Activated B cell treated with CpG ODN at 0.5 μM for 24 hours (primary cell): Measurements from ENCODE around the gene PSMF1. TPM values are rescaled to one million over a fixed set of nuclear protein-coding genes. Genes with fewer than 3 reads are reported as not detected.

ENCODE experiments used
- ATAC-seq: fragments of 200-7000 bp; cut with Tn5 transposase; one replicate; pipeline ENCODE4 v1.10.0; 2021; ENCODE audit warnings: low read depth, mild to moderate bottlenecking, moderate library complexity
- CTCF ChIA-PET: fragments of 350-600 bp; sonication (Branson Sonifier 250); formaldehyde crosslinking; loops from one replicate; lab custom pipeline; 2021; ENCODE audit warnings: antibody characterized with exemption; lab: Charles Lee
- POLR2A ChIA-PET: fragments of 350-600 bp; sonication (Branson Sonifier 250); formaldehyde crosslinking; loops from one replicate; lab custom pipeline; 2021; ENCODE audit warnings: antibody characterized with exemption; lab: Charles Lee
- DNase-seq: peaks from one replicate; pipeline ENCODE4 v3.0.0; 2022
- H3K27ac Mint-ChIP-seq: one replicate; pipeline ENCODE4 v1.8.0; 2020; ENCODE audit warnings: mixed read lengths
- H3K27me3 Mint-ChIP-seq: one replicate; pipeline ENCODE4 v1.8.0; 2021; ENCODE audit warnings: mixed read lengths
- H3K36me3 Mint-ChIP-seq: one replicate; pipeline ENCODE4 v1.8.0; 2021; ENCODE audit warnings: low read depth, mixed read lengths
- H3K4me1 Mint-ChIP-seq: one replicate; pipeline ENCODE4 v1.8.0; 2021; ENCODE audit warnings: mixed read lengths
- H3K4me3 Mint-ChIP-seq: one replicate; pipeline ENCODE4 v1.8.0; 2020; ENCODE audit warnings: mild to moderate bottlenecking, mixed read lengths
- H3K9me3 Mint-ChIP-seq: one replicate; pipeline ENCODE4 v1.8.0; 2020; ENCODE audit warnings: mixed read lengths
- intact Hi-C: fragments of 100-400 bp; cut with micrococcal nuclease; formaldehyde crosslinking; loops from one replicate; pipeline ENCODE4 v1.15.1; 2024
- total RNA-seq: library from RNA; stranded (reverse); gene quantifications from 2 replicates; pipeline ENCODE4 v1.2.3, GENCODE V29; 2022
- TF ChIP-seq, protein P1 (sequence below): fragments of 200-600 bp; IDR thresholded peaks from one replicate; pipeline ENCODE4 v1.8.0; 2022; ENCODE audit warnings: antibody characterized with exemption, mild to moderate bottlenecking

PSMF1 gene
- total RNA-seq, 1 donor from 2014 or later = 130 TPM

DNA sequence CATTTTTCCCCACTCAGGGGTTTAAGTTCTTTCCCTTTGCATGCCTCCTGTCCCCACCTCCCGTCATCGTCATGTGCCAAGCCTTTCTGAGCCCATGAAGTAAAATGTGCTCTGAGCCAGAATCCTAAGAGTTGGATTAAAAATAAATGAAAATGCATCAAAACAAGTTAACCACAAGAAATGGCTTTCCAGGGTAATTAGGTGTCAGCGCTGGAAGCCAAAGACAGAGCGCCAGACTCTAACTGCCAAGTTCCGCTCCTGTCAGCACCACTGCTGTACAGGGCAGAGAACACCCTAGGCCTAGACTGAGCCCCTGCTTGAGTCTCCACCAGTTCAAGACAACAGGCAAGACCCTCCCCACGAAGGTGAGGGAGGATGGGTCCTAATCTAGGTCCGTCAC is 79.4 kb downstream of the PSMF1 start:
- peaks cover 10% of the 10 kb centered on the region for H3K27me3 Mint-ChIP-seq
- no peak for ATAC-seq
- no peak for DNase-seq
- H3K36me3 Mint-ChIP-seq = no peaks in the 10 kb centered on the region
- CTCF ChIA-PET = no interaction called here
- H3K4me3 Mint-ChIP-seq = no peak overlapping the region
- POLR2A ChIA-PET = no interaction called here
- H3K4me1 Mint-ChIP-seq = no peaks in the 10 kb centered on the region
- H3K27ac Mint-ChIP-seq = no peak overlapping the region
- no peaks in the 10 kb centered on the region for H3K9me3 Mint-ChIP-seq
- intact Hi-C loops = no loop called here
- TF ChIP-seq, protein P1, sequence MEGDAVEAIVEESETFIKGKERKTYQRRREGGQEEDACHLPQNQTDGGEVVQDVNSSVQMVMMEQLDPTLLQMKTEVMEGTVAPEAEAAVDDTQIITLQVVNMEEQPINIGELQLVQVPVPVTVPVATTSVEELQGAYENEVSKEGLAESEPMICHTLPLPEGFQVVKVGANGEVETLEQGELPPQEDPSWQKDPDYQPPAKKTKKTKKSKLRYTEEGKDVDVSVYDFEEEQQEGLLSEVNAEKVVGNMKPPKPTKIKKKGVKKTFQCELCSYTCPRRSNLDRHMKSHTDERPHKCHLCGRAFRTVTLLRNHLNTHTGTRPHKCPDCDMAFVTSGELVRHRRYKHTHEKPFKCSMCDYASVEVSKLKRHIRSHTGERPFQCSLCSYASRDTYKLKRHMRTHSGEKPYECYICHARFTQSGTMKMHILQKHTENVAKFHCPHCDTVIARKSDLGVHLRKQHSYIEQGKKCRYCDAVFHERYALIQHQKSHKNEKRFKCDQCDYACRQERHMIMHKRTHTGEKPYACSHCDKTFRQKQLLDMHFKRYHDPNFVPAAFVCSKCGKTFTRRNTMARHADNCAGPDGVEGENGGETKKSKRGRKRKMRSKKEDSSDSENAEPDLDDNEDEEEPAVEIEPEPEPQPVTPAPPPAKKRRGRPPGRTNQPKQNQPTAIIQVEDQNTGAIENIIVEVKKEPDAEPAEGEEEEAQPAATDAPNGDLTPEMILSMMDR = no peak

DNA sequence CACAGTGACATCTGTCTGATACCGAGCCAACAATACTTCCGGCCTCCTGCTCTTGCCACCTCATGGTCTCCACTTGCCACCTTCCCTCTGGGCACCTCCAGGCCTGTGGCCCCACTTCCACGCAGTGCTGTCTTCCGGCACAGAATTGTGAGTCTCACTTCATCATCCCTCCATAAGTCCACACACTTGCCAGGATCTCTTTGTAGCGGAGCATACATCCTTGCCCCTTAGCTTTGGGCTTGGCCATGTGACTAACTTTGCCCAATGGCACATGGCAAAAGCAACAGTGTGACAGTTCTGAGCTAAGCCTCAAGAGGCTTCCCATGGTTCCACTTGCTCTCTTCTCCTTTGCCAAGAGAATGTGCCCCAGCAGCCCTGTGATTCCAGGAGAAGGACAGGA is 80.3 kb downstream of the PSMF1 start:
- H3K4me3 Mint-ChIP-seq = no peak overlapping the region
- CTCF ChIA-PET = no interaction called here
- intact Hi-C loops = no loop called here
- H3K27me3 Mint-ChIP-seq = peaks cover 12% of the 10 kb centered on the region
- no peaks in the 10 kb centered on the region for H3K4me1 Mint-ChIP-seq
- ATAC-seq (no peak), DNase-seq (no peak)
- no peaks in the 10 kb centered on the region for H3K36me3 Mint-ChIP-seq
- H3K9me3 Mint-ChIP-seq = no peaks in the 10 kb centered on the region
- POLR2A ChIA-PET = no interaction called here
- TF ChIP-seq, protein P1 = no peak
- H3K27ac Mint-ChIP-seq = no peak overlapping the region

DNA sequence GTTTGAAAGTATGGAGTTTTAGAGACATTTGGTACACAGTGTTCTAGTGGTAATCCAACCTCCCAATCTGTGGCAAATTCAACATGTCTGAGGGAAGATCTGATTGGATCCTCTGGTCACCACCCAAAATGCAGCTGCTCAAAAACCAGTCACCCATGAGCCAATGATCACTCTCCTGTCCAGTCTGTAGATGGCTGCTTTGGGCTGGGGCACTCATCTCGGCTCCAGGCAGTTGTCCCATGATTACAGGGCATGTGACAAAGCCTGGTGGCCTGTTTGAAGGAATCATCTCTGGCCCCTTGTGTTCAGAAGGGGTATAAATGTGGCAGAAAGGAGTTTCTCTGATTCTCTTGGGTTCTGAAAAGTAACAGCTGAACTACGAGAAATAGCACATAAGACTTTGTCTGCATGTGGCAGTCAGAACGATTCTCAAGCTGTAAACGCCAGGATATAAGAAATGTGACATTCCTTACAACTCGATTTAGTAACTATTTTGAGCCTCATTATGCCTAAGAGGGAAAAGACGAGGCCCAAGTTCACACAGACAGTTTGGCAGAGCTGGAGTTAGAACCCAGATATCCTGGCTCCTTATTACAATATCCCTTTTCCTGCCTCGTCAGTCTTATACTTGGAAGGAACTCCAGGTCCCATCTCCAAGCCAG is 80.9 kb downstream of the PSMF1 start:
- H3K36me3 Mint-ChIP-seq = no peaks in the 10 kb centered on the region
- TF ChIP-seq, protein P1 = no peak
- DNase-seq (no peak), ATAC-seq (no peak)
- ChIA-PET POLR2A (no interaction called here), CTCF (no interaction called here)
- no peaks in the 10 kb centered on the region for H3K4me1 Mint-ChIP-seq
- H3K27me3 Mint-ChIP-seq = peaks cover 12% of the 10 kb centered on the region
- H3K4me3 Mint-ChIP-seq = no peak overlapping the region
- no peaks in the 10 kb centered on the region for H3K9me3 Mint-ChIP-seq
- intact Hi-C loops = no loop called here
- no peak overlapping the region for H3K27ac Mint-ChIP-seq

DNA sequence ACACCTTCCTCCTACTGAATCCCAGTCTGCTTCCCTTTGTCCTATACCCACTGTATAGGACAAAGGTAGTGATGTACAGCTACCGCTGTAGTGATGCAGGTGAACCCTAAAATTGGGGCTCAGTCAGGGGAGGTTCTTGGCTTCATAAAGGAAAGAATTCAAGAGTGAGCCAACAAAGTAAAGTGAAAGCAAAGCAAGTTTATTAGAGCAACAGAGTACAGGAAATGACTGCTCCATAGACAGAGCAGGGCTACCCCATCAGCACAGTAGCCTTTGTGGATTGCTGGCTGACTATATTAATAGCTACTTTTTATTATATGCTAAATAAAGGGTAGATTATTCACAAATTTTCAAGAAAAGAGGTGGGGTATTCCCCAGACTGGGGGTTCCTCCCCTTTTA is 81.6 kb downstream of the PSMF1 start:
- DNase-seq (no peak), ATAC-seq (no peak)
- TF ChIP-seq, protein P1 = no peak
- Mint-ChIP-seq H3K36me3 (no peaks in the 10 kb centered on the region), H3K4me1 (no peaks in the 10 kb centered on the region), H3K27ac (no peak overlapping the region), H3K27me3 (peaks cover 12% of the 10 kb centered on the region), H3K9me3 (no peaks in the 10 kb centered on the region), H3K4me3 (no peak overlapping the region)
- CTCF ChIA-PET = interaction anchor here (1.1 kb wide), 1 partner anchor 13 kb away, joined by 3 read pairs; no protein-coding TSS in a partner anchor
- intact Hi-C loops = no loop called here
- POLR2A ChIA-PET = no interaction called here

DNA sequence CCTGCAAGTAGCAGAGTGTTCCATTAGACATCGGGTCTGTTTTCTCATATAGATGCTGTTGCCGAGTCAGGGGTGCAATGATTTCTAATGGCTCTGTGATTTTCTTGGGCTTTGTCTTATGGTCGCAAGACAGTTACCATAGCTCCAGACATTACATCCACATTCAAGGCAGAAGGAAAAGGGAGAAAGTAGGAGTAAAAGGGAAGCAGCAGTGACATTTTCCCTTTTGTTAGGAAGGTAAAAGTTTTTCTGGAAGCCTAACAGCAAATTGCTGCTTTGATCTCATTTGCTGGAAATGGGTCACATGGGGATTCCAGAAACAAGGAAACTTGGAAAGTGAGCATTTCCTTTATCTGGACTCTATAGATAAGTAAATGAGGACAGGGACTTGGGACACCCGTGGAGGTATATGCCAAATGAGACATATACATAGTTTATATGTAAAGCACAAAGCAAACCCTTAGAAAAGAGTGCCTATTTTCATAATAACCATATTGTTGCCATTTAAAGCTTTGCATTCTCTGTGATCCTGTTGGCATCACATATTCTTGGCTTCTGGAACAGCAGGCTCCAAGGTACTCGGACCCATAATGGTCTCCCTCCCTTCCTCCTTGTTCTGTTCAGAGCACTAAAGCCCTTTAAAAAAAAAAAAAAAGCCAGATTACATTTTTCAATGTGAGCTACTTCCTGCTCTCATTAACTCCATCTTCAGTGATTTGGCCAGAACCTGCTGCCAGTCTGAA is 84.5 kb downstream of the PSMF1 start, which contains the start of gene C20orf202:
TSS of gene C20orf202 (plus strand) at position 693 of the 743 bp plus-strand sequence. CDS start 132 bp downstream, outside the sequence.
- H3K27ac Mint-ChIP-seq = no peak within 1 kb of the TSS
- TF ChIP-seq, protein P1 = no peak
- H3K27me3 Mint-ChIP-seq = peaks cover 12% of the 10 kb centered on the region
- ATAC-seq (no peak), DNase-seq (no peak)
- no peaks in the 10 kb centered on the region for H3K9me3 Mint-ChIP-seq
- H3K4me3 Mint-ChIP-seq = no peak within 1 kb of the TSS
- ChIA-PET CTCF (no interaction called here), POLR2A (no interaction called here)
- intact Hi-C loops = no loop called here
- no peaks in the 10 kb centered on the region for H3K36me3 Mint-ChIP-seq
- no peaks in the 10 kb centered on the region for H3K4me1 Mint-ChIP-seq
